ENCODE measurements around the gene TIAM1. TPM values are rescaled to one million over a fixed set of nuclear protein-coding genes. Genes with fewer than 3 reads are reported as not detected.

Gene TIAM1
- total RNA-seq, 2 experiments from 2014 or later = 15.0 to 25.1 TPM

GRCh38 chr21:31354604-31355443, 10.8 kb upstream of the TIAM1 start:
- no peaks in the 10 kb centered on the region for H3K79me2 ChIP-seq (ENCODE audit: insufficient read depth, low read depth, low read length)

GRCh38 chr21:31354122-31354521, 10.1 kb upstream of the TIAM1 start:
- no peaks in the 10 kb centered on the region for H3K79me2 ChIP-seq (ENCODE audit: insufficient read depth, low read depth, low read length)
- intact Hi-C loops (cut with micrococcal nuclease; ENCODE audit: unreplicated experiment) = no loop called here
- H2AFZ ChIP-seq (ENCODE audit: low read length) = no peak overlapping the region
- no peak overlapping the region for H3K27ac ChIP-seq (ENCODE audit: low read depth, low read length, poor library complexity, severe bottlenecking)
- no peaks in the 10 kb centered on the region for H3K9me3 ChIP-seq (ENCODE audit: low read length)
- no peaks in the 10 kb centered on the region for H3K36me3 ChIP-seq (ENCODE audit: insufficient read depth, low read length)
- ChIA-PET CTCF (ENCODE audit: unreplicated experiment) (no interaction called here), POLR2A (interaction anchor here (0.6 to 1.2 kb wide), 2 partner anchors 11 to 238 kb away, joined by 3 to 4 read pairs; no protein-coding TSS in a partner anchor)
- TF ChIP-seq EZH2phosphoT487 (IDR thresholded peaks at IDR 0.05; ENCODE audit: borderline replicate concordance, low read depth, low read length) (no peak), CTCF (conservative IDR thresholded peaks at IDR 0.05; ENCODE audit: low read length) (no peak)
- H3K4me1 ChIP-seq (ENCODE audit: insufficient read depth, low read length, poor library complexity, severe bottlenecking) = no peaks in the 10 kb centered on the region
- DNase-seq (ENCODE audit: low spot score) = no peak
- BruUV-seq (replicated peaks) = no TSS peak
- no peak overlapping the region for H3K4me3 ChIP-seq (ENCODE audit: low read depth, low read length, poor library complexity, severe bottlenecking)
- H4K20me1 ChIP-seq (ENCODE audit: insufficient read depth, low read length) = no peaks in the 10 kb centered on the region
- no peaks in the 10 kb centered on the region for H3K9me2 ChIP-seq (ENCODE audit: insufficient read depth, low read length)
- H3K4me2 ChIP-seq (ENCODE audit: low read length) = no peak overlapping the region

More at GRCh38 chr21:31354604-31355443, 10.8 kb upstream of the TIAM1 start:
- Histone ChIP-seq H3K4me1 (ENCODE audit: insufficient read depth, low read length, poor library complexity, severe bottlenecking) (no peaks in the 10 kb centered on the region), H3K4me3 (ENCODE audit: low read depth, low read length, poor library complexity, severe bottlenecking) (no peak overlapping the region), H3K36me3 (ENCODE audit: insufficient read depth, low read length) (no peaks in the 10 kb centered on the region), H3K9me3 (ENCODE audit: low read length) (no peaks in the 10 kb centered on the region), H3K27ac (ENCODE audit: low read depth, low read length, poor library complexity, severe bottlenecking) (no peak overlapping the region), H4K20me1 (ENCODE audit: insufficient read depth, low read length) (no peaks in the 10 kb centered on the region), H2AFZ (ENCODE audit: low read length) (no peak overlapping the region), H3K9me2 (ENCODE audit: insufficient read depth, low read length) (no peaks in the 10 kb centered on the region), H3K4me2 (ENCODE audit: low read length) (no peak overlapping the region)
- ChIA-PET POLR2A (interaction anchor here (0.6 kb wide), 1 partner anchor 237 kb away, joined by 3 read pairs; no protein-coding TSS in a partner anchor), CTCF (ENCODE audit: unreplicated experiment) (no interaction called here)
- TF ChIP-seq EZH2phosphoT487 (IDR thresholded peaks at IDR 0.05; ENCODE audit: borderline replicate concordance, low read depth, low read length) (no peak), CTCF (conservative IDR thresholded peaks at IDR 0.05; ENCODE audit: low read length) (no peak)
- BruUV-seq (replicated peaks) = no TSS peak
- no peak for DNase-seq (ENCODE audit: low spot score)
- intact Hi-C loops (cut with micrococcal nuclease; ENCODE audit: unreplicated experiment) = no loop called here

- Histone ChIP-seq H3K36me3 (ENCODE audit: insufficient read depth, low read length) (no peaks in the 10 kb centered on the region), H4K20me1 (ENCODE audit: insufficient read depth, low read length) (no peaks in the 10 kb centered on the region; the same call in 1 of the 2 replicates), H3K4me1 (ENCODE audit: insufficient read depth, low read length, poor library complexity, severe bottlenecking) (no peaks in the 10 kb centered on the region), H3K9me3 (ENCODE audit: low read length) (no peaks in the 10 kb centered on the region), H3K27ac (ENCODE audit: low read depth, low read length, poor library complexity, severe bottlenecking) (no peak overlapping the region), H2AFZ (ENCODE audit: low read length) (no peak overlapping the region), H3K9me2 (ENCODE audit: insufficient read depth, low read length) (no peaks in the 10 kb centered on the region), H3K4me3 (ENCODE audit: low read depth, low read length, poor library complexity, severe bottlenecking) (no peak overlapping the region), H3K79me2 (ENCODE audit: insufficient read depth, low read depth, low read length) (no peaks in the 10 kb centered on the region), H3K4me2 (ENCODE audit: low read length) (no peak overlapping the region)
- ChIA-PET POLR2A (interaction anchor here (0.7 to 1.2 kb wide), 3 partner anchors 10 to 60 kb away, joined by 3 to 4 read pairs (median 3); no protein-coding TSS in a partner anchor), CTCF (ENCODE audit: unreplicated experiment) (no interaction called here)
- intact Hi-C loops (cut with micrococcal nuclease; ENCODE audit: unreplicated experiment) = no loop called here
- DNase-seq (ENCODE audit: low spot score) = no peak
- BruUV-seq (replicated peaks) = no TSS peak
- no peak for TF ChIP-seq CTCF (conservative IDR thresholded peaks at IDR 0.05; ENCODE audit: low read length)
- no peak for TF ChIP-seq EZH2phosphoT487 (IDR thresholded peaks at IDR 0.05; ENCODE audit: borderline replicate concordance, low read depth, low read length)
These were observed 8.8 kb upstream of the TIAM1 start for GRCh38 chr21:31352836-31353235.
